GM19043 (cell line): Measurements from ENCODE around the gene CRB3.

Source experiments
- ATAC-seq: cut with Tn5 transposase; IDR thresholded peaks from one replicate; pipeline ENCODE4 v1.9.1; 2021; ENCODE audit warnings: low read depth; ENCODE audit not compliant: unreplicated experiment

CRB3 gene

GRCh38 chr19:6431891-6432290 is 32.2 kb upstream of the CRB3 start:
- ATAC-seq, result no peak

DNA sequence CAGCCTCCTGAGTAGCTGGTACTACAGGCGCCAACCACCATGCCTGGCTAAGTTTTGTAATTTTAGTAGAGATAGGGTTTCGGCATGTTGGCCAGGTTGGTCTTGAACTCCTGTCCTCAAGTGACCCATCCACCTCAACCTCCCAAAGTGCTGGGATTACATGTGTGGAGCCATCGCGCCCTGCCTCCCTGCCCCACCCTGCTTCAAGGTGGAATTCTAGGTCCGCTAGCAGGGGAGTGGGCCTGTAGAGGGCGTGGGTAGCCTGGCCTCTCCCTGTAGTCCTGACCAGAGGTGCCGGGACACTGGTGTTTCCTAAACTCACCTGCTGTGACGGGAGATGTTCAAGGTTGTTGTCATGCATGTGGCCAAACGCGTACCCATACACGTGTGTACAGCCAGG is 30.9 kb upstream of the CRB3 start:
- no peak for ATAC-seq

- no peak for ATAC-seq
Measured at GRCh38 chr19:6433663-6434062, 30.4 kb upstream of the CRB3 start, which contains the start of gene SLC25A41. Gene SLC25A41, minus strand, starts transcription at chr19:6433763. Its CDS starts 70 bp downstream, at chr19:6433693.

DNA sequence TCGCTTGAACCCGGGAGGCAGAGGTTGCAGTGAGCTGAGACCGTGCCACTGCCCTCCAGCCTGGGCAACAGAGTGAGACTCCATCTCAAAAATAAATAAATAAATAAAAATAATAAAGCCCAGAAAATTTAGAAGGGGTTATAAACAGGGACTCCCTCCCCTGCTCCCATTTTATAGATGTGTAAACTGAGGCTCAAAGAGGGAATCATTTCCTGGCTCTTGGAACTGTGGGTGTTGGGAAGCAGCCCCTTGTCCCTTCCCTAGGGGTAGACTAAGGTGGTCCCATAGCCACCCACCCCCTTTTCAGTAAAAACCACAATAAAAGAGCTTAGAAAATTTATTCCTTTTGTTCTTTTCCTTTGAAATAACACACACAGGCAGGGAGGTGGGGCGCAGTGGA is 24.3 kb upstream of the CRB3 start:
- no peak for ATAC-seq

- no peak for ATAC-seq
Measured at GRCh38 chr19:6440905-6441304, 23.2 kb upstream of the CRB3 start.

- no peak for ATAC-seq
Measured at GRCh38 chr19:6442087-6442688, 21.9 kb upstream of the CRB3 start.

DNA sequence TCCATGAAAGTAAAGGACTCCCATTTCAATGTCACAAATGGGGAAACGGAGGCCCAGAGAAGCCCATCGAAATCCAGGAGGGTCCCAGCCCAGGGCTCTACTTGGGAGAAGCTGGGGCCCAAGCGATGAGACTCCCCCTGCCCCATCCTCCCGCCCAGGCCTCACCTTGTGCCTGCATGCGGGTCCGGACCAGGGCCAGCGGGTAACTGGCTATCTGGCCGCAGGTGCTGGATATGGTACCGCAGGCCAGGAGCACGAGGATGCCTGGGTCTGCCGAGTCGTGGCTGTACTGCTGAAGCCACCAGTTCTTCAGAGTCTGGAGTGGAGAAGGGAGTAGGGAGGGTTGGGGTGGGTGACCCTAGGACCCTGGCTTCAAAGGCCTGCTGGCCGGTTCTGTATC is 20.1 kb upstream of the CRB3 start:
- ATAC-seq, result no peak

- no peak for ATAC-seq
Measured at GRCh38 chr19:6446452-6446851, 17.6 kb upstream of the CRB3 start.

GRCh38 chr19:6448045-6448444 is 16.0 kb upstream of the CRB3 start:
- no peak for ATAC-seq

DNA sequence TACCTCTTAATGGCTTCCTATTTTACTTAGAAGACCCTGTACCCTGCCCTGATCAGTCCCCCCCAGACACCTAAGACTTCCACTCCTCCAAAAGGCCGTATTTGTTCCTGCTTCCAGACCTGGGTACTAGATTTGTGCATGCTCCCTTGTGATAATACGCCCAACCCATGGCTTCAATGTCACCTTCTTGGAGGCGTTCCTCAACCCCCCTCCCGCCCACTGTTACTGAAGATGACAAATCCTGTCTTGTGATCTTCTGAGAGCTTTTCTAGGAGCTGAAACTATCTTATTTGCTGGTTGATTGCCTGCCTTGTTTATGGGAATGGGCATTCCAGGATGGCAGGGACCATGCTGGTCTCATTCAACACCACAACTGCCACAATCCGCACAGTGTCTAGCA is 13.9 kb upstream of the CRB3 start:
- ATAC-seq, result no peak

DNA sequence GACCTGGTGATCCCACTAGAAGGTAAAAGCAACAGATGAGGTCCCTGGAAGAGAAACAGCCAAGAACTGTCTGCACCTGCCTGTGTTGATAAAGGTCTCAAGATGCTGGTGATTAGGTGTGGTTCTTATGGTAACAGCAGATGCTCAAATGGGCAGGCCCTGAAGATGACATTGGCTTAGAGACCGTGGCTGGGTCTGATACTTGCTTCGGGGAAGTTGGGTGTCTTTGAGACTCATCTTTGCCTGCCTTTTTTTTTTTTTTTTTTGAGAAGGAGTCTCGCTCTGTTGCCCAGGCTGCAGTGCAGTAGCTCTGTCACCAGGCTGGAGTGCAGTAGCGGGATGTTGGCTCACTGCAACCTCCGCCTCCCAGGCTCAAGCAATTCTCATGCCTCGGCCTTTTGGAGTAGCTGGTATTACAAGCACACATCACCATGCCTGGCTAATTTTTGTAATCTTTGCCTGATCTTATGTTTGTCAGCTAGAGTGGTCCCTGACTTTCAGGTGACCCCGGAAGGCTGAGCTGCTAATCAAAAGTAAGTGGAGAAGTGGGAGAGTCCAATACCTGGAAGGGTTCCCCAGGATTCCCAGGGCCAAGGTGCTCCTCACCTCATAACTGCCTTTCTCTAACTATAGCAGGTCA is 12.4 kb upstream of the CRB3 start:
- ATAC-seq, result no peak

GRCh38 chr19:6452223-6452614 is 11.9 kb upstream of the CRB3 start:
- no peak for ATAC-seq

DNA sequence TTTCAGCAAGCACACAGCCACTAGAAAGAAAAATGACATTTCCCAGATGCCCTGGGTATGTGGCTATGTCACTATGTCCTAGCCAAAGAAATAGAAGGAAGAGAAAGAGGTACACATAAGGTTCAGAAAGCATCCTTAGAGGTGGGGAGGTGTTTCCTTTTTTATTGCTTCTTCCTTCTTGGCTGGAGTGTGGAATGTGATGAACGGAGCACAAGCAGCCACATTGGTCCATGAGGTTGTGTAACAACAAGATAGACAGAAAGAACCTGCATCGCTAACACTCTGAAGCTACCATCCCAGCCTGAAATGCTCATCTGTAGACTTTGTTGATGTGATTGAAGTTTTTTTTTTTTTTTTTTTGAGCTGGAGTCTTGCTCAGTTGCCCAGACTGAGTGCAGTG is 11.2 kb upstream of the CRB3 start:
- ATAC-seq, result no peak

GRCh38 chr19:6453951-6454565 is 10.0 kb upstream of the CRB3 start:
- no peak for ATAC-seq

DNA sequence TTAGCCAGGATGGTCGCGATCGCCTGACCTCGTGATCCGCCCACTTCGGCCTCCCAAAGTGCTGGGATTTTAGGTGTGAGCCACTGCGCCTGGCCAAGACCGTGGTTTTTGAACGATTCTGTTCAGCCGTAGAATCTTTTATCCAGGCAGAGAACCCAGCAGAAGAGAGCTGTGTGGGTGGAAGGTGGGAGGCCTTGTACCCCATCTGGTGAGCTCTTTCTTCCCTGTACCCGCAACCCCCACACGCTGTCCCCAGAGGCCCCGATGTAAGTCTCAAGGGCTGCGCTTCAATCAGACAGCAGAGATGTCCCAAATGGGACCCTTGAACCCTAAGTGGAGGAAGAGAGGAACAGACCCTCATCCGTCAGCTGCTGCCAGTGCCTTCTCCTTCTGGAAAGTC is 8.1 kb upstream of the CRB3 start:
- ATAC-seq, result no peak

DNA sequence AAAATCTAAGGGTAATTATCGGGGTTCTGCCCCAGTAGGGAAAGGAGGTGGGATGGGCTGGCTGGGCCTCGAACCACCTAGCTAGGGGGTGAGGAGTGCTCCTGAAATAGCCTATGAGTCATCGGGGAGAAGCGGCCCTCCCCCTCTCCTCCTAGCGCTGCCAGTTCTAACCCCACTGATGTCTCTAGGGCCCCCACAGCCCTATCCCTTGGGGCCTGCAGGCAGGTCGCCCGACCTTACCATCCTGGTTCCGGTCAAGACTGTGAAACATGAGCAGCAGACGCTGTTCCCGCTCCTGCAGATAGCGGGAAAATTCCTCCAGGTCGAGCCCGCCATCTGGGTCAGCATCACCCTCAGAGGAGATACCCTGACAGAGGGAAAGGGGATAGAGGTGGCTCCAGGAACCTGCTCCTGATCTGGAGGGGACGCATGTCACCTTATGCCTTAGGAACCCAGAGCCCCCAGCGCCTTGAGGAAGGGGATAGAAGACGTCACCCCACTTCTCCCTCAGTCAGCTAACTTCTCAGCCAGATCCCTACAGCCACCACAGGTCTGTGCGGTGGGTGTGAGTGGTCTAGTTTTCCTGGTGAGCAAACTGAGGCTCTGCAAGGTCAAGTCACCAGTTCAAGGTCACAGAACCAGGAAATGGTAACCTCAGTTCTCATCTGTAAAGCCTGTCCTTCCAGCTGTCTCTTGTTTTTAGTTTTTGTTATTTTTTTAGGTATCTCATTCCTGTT is 5.9 kb upstream of the CRB3 start:
- no peak for ATAC-seq

GRCh38 chr19:6458695-6459261 is 5.3 kb upstream of the CRB3 start:
- no peak for ATAC-seq

DNA sequence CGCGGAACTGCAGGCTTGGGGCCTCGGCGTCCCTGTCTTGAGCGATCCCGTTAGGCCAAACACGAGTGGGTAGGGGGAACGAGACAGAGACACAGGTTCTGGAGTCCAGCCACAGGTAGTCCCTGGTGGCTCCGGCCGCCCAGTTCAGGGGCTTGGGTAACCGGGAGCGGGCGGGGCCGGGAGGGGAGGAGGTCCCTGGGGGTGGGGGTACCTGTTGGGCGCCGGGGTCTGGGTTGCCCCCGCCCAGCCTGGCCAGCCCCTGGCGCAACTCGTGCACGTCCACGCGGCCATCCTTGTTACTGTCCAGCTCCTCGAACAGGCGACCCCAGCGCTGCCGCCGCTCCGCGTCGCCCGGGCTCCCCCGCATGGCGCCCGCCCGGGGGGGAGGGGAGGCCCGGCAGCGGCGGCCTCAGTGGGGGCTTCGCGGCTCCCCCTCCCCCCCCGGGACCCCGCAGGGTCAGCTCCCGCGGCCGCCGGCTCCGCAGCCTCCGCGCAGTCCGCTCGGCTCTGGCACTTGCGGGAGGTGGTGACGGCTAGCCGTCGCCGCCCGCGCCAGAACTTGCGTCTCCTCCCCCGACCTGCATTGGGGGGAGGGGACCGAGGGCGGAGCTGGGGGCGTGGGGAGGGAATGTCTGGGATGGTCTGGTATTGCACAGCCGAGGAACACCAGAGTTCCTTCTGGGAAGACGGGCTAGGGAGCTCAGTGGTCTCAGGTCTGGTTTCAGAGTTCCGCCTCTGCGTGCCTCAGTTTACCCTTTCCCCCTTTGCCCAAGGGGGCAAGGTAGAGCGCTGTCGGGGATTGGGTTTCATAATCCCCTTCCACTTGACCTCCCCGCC is 4.6 kb upstream of the CRB3 start, which contains the start of gene SLC25A23:
Gene SLC25A23, minus strand, starts transcription at position 531 of the 837 bp plus-strand sequence. Its CDS starts 164 bp downstream, at position 367.
- ATAC-seq, result no peak

GRCh38 chr19:6460099-6460884 is 3.8 kb upstream of the CRB3 start:
- ATAC-seq, result peak; percentile 60
